Endothelial cell of umbilical vein (primary cell): Measurements from ENCODE around the gene UNC5C.

Experiments used
- EZH2 ChIP-seq: IDR thresholded peaks from 2 replicates; pipeline ENCODE4 v1.6.1; 2012; ENCODE audit warnings: borderline replicate concordance, low read depth, mild to moderate bottlenecking, moderate library complexity, low read length, inconsistent platforms; ENCODE audit not compliant: severe bottlenecking
- POLR2A ChIP-seq: IDR thresholded peaks from 2 replicates; pipeline ENCODE4 v1.6.1; 2012; ENCODE audit warnings: low read depth, mild to moderate bottlenecking, control low read depth, low read length
- POLR2AphosphoS5 ChIP-seq: IDR thresholded peaks from 2 replicates; pipeline ENCODE4 v1.6.1; 2012; ENCODE audit warnings: low read depth, mild to moderate bottlenecking, control low read depth, low read length, moderate library complexity; ENCODE audit not compliant: insufficient read depth
- TF ChIP-seq, protein P1 (sequence below), 2 donors: IDR thresholded peaks; 1 replicate in 1 of 2; 2 replicates in 1 of 2; pipeline ENCODE4 v1.5.1; 2011; ENCODE audit warnings: low read length in 2 of 2, mild to moderate bottlenecking in 2 of 2, moderate library complexity in 2 of 2, control low read depth in 1 of 2, inconsistent platforms in 1 of 2, low read depth in 1 of 2; ENCODE audit not compliant: insufficient read depth in 1 of 2; ENCODE audit errors: extremely low read depth in 1 of 2

- TF ChIP-seq, protein P1, sequence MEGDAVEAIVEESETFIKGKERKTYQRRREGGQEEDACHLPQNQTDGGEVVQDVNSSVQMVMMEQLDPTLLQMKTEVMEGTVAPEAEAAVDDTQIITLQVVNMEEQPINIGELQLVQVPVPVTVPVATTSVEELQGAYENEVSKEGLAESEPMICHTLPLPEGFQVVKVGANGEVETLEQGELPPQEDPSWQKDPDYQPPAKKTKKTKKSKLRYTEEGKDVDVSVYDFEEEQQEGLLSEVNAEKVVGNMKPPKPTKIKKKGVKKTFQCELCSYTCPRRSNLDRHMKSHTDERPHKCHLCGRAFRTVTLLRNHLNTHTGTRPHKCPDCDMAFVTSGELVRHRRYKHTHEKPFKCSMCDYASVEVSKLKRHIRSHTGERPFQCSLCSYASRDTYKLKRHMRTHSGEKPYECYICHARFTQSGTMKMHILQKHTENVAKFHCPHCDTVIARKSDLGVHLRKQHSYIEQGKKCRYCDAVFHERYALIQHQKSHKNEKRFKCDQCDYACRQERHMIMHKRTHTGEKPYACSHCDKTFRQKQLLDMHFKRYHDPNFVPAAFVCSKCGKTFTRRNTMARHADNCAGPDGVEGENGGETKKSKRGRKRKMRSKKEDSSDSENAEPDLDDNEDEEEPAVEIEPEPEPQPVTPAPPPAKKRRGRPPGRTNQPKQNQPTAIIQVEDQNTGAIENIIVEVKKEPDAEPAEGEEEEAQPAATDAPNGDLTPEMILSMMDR (IDR thresholded peaks at IDR 0.05; ENCODE audit: extremely low read depth in 1 of 2, insufficient read depth in 1 of 2, low read depth in 1 of 2, low read length in 2 of 2), result no peak
- TF ChIP-seq POLR2A, result no peak
- TF ChIP-seq POLR2AphosphoS5, result no peak
- no peak for TF ChIP-seq EZH2
Measured at GRCh38 chr4:95263391-95263790, 285.4 kb downstream of the UNC5C start.
